Subcutaneous adipose tissue (tissue), 4 donors: ENCODE measurements around the gene LRRC8E. TPM values are rescaled to one million over a fixed set of nuclear protein-coding genes. Genes with fewer than 3 reads are reported as not detected.

Source experiments
- total RNA-seq, 4 donors: library from RNA; depleted of rRNA; stranded (reverse); fragments of >200 nt; gene quantifications; one replicate each; pipeline ENCODE4 v1.1.0, GENCODE V29; 2016
- TF ChIP-seq, protein P1 (sequence below): fragments of 450-650 bp; IDR thresholded peaks from one replicate; pipeline ENCODE4 v1.5.1; 2016; ENCODE audit warnings: low read depth, mild to moderate bottlenecking, control low read depth, antibody characterized with exemption, moderate library complexity

LRRC8E gene
- total RNA-seq, 4 donors from 2014 or later = 0.19 to 1.5 (median 0.50) TPM

- TF ChIP-seq, protein P1, sequence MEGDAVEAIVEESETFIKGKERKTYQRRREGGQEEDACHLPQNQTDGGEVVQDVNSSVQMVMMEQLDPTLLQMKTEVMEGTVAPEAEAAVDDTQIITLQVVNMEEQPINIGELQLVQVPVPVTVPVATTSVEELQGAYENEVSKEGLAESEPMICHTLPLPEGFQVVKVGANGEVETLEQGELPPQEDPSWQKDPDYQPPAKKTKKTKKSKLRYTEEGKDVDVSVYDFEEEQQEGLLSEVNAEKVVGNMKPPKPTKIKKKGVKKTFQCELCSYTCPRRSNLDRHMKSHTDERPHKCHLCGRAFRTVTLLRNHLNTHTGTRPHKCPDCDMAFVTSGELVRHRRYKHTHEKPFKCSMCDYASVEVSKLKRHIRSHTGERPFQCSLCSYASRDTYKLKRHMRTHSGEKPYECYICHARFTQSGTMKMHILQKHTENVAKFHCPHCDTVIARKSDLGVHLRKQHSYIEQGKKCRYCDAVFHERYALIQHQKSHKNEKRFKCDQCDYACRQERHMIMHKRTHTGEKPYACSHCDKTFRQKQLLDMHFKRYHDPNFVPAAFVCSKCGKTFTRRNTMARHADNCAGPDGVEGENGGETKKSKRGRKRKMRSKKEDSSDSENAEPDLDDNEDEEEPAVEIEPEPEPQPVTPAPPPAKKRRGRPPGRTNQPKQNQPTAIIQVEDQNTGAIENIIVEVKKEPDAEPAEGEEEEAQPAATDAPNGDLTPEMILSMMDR = no peak
These were observed 18.8 kb downstream of the LRRC8E start for GRCh38 chr19:7907122-7907521.

DNA sequence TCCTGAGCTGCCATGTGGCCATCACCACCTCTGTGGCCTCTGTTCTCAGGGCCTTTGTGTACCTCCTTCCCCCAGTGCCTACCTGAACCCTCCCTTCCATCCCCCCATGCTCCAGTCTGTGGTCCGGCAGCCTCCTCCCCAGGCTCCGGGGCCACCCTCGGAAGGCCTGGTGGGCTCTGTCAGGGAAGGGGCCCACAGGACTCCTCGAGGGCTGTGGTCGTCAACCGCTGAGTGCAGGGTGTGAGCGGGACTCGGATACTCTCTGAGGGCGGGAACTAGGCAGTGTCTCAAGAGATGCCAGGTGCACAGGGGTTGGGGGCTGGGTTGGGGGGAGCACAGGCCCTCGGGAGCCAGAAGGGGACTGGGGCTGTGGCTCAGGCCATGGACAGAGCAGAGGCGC is 19.2 kb downstream of the LRRC8E start:
- TF ChIP-seq, protein P1 = no peak

DNA sequence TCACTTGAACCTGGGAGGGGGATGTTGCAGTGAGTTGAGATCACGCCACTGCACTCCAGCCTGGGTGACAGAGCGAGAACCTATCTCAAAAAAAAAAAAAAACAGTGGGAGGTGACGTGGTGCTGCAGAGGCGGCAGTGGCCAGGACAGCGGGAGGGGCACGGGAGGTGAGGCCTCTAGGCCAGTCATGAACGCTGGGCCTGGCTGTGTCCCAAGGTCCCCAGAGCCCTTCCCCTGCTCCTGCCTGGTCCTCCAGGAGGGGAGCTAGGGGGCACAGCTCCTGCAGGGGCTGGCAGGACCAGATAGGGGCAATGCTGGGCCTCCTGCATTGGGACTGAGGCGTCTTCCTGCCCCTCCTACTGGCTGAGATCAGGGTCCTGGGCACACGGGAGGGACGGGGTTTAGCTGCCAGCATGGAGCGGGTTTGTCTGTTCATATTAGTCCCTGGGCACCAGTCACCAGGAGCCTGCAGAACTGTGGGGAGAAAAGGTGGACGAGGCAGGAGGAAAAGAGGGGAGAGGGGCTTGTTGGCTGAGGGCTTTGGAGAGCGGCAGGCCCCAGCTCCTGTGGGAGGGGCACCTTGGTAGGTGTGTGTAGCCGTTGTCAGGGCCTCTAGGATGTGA is 19.9 kb downstream of the LRRC8E start:
- TF ChIP-seq, protein P1 = no peak

- TF ChIP-seq, protein P1 = no peak
These were observed 20.6 kb downstream of the LRRC8E start for GRCh38 chr19:7908742-7909461.

GRCh38 chr19:7909471-7910067 is 21.3 kb downstream of the LRRC8E start:
- TF ChIP-seq, protein P1 = no peak

- TF ChIP-seq, protein P1 = no peak
These were observed 22.2 kb downstream of the LRRC8E start for GRCh38 chr19:7910321-7911161.
